RCC 7860 (cell line): ENCODE data around the gene CTNND2.

Experiments used
- DNase-seq: peaks from one replicate; pipeline ENCODE4 v3.0.0-alpha.2; 2015; ENCODE audit warnings: low spot score
- FAIRE-seq: peaks from 2 replicates; lab custom pipeline; 2012; peaks lifted over from hg19 to GRCh38; lab: Jason Lieb, UNC

CTNND2 gene

GRCh38 chr5:11212706-11213105 lies 691.5 kb downstream of the CTNND2 start:
- DNase-seq (no peak), FAIRE-seq (no peak)

GRCh38 chr5:11197726-11198125 lies 706.5 kb downstream of the CTNND2 start:
- no peak for FAIRE-seq
- DNase-seq, result no peak

GRCh38 chr5:11191673-11192072 lies 712.6 kb downstream of the CTNND2 start:
- no peak for FAIRE-seq
- DNase-seq, result no peak

- FAIRE-seq, result peak; percentile 61
- DNase-seq, result peak; percentile 37
Observed at GRCh38 chr5:11182441-11183080, 721.7 kb downstream of the CTNND2 start.

GRCh38 chr5:11181940-11182339 lies 722.3 kb downstream of the CTNND2 start:
- DNase-seq (no peak), FAIRE-seq (no peak)

GRCh38 chr5:11180890-11181289 lies 723.4 kb downstream of the CTNND2 start:
- DNase-seq (no peak), FAIRE-seq (no peak)

GRCh38 chr5:11177999-11178711 lies 726.1 kb downstream of the CTNND2 start:
- DNase-seq, result no peak
- FAIRE-seq, result no peak

- DNase-seq (no peak), FAIRE-seq (no peak)
Observed at GRCh38 chr5:11174591-11174990, 729.7 kb downstream of the CTNND2 start.

- FAIRE-seq (no peak), DNase-seq (no peak)
Observed at GRCh38 chr5:11172484-11172883, 731.8 kb downstream of the CTNND2 start.

- no peak for DNase-seq
Observed at GRCh38 chr5:11171236-11171635, 733.0 kb downstream of the CTNND2 start.

GRCh38 chr5:11166923-11167322 lies 737.3 kb downstream of the CTNND2 start:
- FAIRE-seq (no peak), DNase-seq (no peak)

More at GRCh38 chr5:11171236-11171635, 733.0 kb downstream of the CTNND2 start:
- FAIRE-seq, result no peak

GRCh38 chr5:11164531-11165294 lies 739.5 kb downstream of the CTNND2 start:
- DNase-seq (no peak), FAIRE-seq (no peak)

GRCh38 chr5:11157132-11157531 lies 747.1 kb downstream of the CTNND2 start:
- DNase-seq (no peak), FAIRE-seq (no peak)

GRCh38 chr5:11153670-11154382 lies 750.4 kb downstream of the CTNND2 start:
- FAIRE-seq (no peak), DNase-seq (no peak)

- no peak for DNase-seq
- no peak for FAIRE-seq
Observed at GRCh38 chr5:11152368-11152767, 751.9 kb downstream of the CTNND2 start.

- no peak for FAIRE-seq
- no peak for DNase-seq
Observed at GRCh38 chr5:11150976-11151375, 753.3 kb downstream of the CTNND2 start.

- DNase-seq (no peak), FAIRE-seq (no peak)
Observed at GRCh38 chr5:11148810-11149539, 755.3 kb downstream of the CTNND2 start.

GRCh38 chr5:11146171-11146570 lies 758.1 kb downstream of the CTNND2 start:
- FAIRE-seq (no peak), DNase-seq (no peak)

- FAIRE-seq (no peak), DNase-seq (no peak)
Observed at GRCh38 chr5:11143456-11144267, 760.6 kb downstream of the CTNND2 start.
